Brain microvascular endothelial cell (primary cell): ENCODE measurements around the gene TMEM141.

Experiments
- DNase-seq: peaks from one replicate; pipeline ENCODE4 v3.0.0-alpha.2; 2020
- H3K27ac ChIP-seq: fragments of 250-450 bp; sonication (Bioruptor Pico); 2 replicates; pipeline ENCODE4 v1.5.1; 2020; ENCODE audit warnings: mild to moderate bottlenecking, moderate library complexity
- H3K27me3 ChIP-seq: fragments of 250-450 bp; sonication (Bioruptor Pico); replicated peaks from 2 replicates; pipeline ENCODE4 v1.5.1; 2020; ENCODE audit warnings: mild to moderate bottlenecking
- H3K36me3 ChIP-seq: fragments of 250-450 bp; sonication (Bioruptor Pico); replicated peaks from 2 replicates; pipeline ENCODE4 v1.5.1; 2020; ENCODE audit warnings: mild to moderate bottlenecking
- H3K4me3 ChIP-seq: 2 replicates; pipeline ENCODE4 v1.5.1; 2011; ENCODE audit warnings: low read depth, mild to moderate bottlenecking, control low read depth, low read length, moderate library complexity
- in situ Hi-C: cut with HindIII; loops from 2 replicates; pipeline ENCODE4 v1.10.0; 2017; ENCODE audit warnings: low sequenced_read_pairs, low pct_ligation_motif_present
- TF ChIP-seq, protein P1 (sequence below): IDR thresholded peaks from 2 replicates; pipeline ENCODE4 v1.5.1; 2011; ENCODE audit warnings: low read depth, mild to moderate bottlenecking, moderate library complexity, low read length, control low read depth, inconsistent platforms; ENCODE audit errors: missing control alignments

Gene TMEM141

DNA sequence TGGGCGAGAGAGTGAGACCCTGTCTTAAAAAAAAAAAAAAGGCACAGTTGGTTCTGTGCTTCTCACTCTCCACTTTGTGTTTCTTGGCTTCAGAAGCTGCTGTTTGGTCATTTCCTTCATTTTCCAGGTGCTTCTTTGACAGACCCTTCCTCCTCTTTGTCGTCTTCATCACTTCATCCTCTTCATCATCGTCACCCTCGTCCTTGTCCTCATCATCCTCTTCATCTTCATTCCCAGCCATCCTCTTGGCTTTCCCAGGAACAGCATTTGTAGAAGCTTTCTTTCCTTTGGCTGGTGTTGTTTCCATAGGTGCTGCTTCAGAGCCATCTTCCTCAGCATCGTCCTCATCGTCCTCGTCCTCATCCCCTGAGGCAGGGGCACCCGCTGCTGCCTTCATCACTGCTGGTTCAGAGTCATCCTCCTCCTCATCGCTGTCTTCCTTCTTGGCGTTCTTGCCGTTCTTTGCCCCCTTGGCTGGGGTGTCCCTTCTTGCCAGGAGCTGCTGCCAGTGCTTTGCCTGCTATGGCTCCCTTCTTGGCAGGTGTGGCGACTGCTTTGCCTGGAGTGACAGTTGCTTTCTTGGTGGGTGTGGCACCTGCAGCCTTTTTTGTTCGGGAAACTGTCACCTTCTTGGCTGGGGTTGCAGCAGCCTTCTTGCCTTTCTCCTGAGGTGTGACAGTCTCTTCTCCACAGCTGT, 23.7 kb downstream of the TMEM141 start:
- H3K27me3 ChIP-seq = no peaks in the 10 kb centered on the region
- in situ Hi-C loops = loop anchor here (25.0 kb wide), 1 partner anchor 222 kb away; the partner anchor contains the start of genes ABCA2, FUT7 and NPDC1
- TF ChIP-seq, protein P1, sequence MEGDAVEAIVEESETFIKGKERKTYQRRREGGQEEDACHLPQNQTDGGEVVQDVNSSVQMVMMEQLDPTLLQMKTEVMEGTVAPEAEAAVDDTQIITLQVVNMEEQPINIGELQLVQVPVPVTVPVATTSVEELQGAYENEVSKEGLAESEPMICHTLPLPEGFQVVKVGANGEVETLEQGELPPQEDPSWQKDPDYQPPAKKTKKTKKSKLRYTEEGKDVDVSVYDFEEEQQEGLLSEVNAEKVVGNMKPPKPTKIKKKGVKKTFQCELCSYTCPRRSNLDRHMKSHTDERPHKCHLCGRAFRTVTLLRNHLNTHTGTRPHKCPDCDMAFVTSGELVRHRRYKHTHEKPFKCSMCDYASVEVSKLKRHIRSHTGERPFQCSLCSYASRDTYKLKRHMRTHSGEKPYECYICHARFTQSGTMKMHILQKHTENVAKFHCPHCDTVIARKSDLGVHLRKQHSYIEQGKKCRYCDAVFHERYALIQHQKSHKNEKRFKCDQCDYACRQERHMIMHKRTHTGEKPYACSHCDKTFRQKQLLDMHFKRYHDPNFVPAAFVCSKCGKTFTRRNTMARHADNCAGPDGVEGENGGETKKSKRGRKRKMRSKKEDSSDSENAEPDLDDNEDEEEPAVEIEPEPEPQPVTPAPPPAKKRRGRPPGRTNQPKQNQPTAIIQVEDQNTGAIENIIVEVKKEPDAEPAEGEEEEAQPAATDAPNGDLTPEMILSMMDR = no peak
- no peak overlapping the region for H3K27ac ChIP-seq
- no peak for DNase-seq
- H3K36me3 ChIP-seq = peaks cover 5% of the 10 kb centered on the region
- H3K4me3 ChIP-seq = no peak overlapping the region

DNA sequence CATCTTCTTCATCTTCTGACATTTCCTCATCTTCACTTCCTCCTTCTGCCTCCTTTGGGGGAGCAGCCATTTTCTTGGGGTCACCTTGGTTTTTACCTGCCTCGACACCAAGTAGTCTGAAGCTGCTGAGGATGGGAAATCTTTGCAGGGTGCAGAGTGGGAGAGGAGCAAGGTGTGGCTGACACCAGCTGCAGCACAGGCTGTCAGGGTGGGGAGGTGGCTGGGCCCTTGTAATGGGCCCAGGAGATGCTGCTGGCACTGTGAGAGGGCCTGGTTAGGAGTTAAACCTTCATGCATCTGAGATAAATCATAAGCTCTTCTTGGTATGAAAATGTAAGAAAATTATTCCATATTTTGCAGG, 24.3 kb downstream of the TMEM141 start:
- H3K36me3 ChIP-seq = peaks cover 5% of the 10 kb centered on the region
- in situ Hi-C loops = loop anchor here (25.0 kb wide), 1 partner anchor 222 kb away; the partner anchor contains the start of genes ABCA2, FUT7 and NPDC1
- no peak overlapping the region for H3K4me3 ChIP-seq
- DNase-seq = no peak
- no peaks in the 10 kb centered on the region for H3K27me3 ChIP-seq
- no peak overlapping the region for H3K27ac ChIP-seq
- TF ChIP-seq, protein P1 = no peak

DNA sequence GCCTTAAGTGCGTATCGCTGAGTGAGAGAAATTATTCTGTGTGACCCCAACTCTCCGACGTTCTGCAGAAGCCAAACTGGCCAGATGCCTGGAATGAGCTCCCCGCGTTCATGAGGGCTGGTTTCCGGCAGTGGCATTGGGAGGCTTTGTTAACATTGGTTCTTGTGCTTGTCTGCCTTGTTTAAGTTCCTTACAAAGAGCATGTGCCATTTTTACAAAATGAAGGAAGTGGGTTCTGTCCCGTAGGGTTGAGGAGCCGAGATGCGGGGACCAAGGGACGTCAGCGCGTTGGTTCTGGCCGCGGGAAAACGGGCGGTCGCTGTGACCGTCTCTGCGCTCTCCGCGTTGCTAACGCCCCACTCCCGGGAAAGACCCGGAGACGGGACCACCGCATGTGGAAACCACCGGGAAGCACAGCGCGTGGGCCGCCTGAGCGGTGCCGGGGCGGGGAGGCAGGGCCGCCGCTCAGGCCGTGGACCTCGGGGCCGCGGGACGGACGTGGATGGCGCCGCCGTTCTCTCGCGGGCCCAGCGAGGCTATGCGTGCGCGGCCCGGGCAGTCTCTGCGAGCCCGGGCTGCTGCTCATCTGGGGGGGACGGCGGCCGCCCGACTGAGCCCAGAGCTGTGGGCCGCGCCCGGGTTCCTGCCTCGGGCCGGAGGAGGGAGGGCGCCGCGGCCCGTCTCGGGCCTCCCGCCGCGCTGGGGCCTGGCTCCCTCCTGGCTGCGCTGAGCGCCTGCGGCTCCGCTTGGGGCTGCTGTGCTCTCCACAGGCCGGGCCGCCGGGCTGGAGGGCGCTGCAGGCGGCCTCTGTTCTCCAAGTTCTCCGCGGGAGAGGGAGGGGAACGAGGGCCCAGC, 30.1 kb downstream of the TMEM141 start:
- no peak for DNase-seq
- TF ChIP-seq, protein P1 = no peak
- in situ Hi-C loops = loop anchor here (25.0 kb wide), 1 partner anchor 216 kb away; the partner anchor contains the start of genes ABCA2, FUT7 and NPDC1
- Histone ChIP-seq H3K27ac (peak overlapping the region; percentile 20), H3K27me3 (no peaks in the 10 kb centered on the region), H3K4me3 (peak overlapping the region; percentile 31), H3K36me3 (peaks cover 20% of the 10 kb centered on the region)

DNA sequence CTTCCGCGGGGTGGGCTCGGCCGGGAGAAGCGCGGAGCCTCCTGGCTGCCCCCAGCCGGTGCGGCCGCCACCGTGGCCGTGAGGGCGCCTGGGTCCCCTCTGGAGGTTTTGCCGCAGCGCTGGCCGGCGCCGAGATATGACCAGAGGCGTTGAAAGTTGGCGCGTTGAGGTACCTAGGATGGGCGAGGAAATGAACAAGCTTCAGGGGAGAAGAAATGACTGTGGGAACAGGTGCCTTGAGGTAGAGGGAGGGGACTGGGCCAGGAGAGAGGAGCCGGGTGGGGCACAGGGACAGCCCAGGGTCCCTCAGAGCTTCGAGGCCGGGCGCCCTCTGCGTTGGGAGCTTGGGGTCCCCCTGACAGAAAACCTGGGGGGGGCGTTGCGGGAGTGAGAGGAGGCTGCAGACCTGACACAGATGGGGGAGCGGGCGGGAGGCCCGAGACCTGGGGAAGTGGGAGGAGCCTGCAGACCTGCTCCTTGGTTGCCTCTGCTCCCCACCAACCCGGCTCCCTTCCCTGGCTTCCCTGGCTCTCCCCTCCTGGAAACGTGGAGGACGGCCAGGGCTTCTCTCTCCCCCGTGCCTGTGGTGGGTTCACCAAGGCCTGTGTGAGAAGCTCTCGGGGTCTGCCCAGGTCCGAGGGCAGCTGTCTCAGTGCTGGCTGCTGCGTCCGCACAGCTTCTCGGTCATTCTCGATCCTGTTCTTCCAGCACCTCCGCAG, 30.8 kb downstream of the TMEM141 start:
- Histone ChIP-seq H3K27ac (no peak overlapping the region), H3K27me3 (no peaks in the 10 kb centered on the region), H3K4me3 (no peak overlapping the region), H3K36me3 (peaks cover 25% of the 10 kb centered on the region)
- TF ChIP-seq, protein P1 = no peak
- in situ Hi-C loops = loop anchor here (25.0 kb wide), 1 partner anchor 215 kb away; the partner anchor contains the start of genes ABCA2, FUT7 and NPDC1
- DNase-seq = no peak

DNA sequence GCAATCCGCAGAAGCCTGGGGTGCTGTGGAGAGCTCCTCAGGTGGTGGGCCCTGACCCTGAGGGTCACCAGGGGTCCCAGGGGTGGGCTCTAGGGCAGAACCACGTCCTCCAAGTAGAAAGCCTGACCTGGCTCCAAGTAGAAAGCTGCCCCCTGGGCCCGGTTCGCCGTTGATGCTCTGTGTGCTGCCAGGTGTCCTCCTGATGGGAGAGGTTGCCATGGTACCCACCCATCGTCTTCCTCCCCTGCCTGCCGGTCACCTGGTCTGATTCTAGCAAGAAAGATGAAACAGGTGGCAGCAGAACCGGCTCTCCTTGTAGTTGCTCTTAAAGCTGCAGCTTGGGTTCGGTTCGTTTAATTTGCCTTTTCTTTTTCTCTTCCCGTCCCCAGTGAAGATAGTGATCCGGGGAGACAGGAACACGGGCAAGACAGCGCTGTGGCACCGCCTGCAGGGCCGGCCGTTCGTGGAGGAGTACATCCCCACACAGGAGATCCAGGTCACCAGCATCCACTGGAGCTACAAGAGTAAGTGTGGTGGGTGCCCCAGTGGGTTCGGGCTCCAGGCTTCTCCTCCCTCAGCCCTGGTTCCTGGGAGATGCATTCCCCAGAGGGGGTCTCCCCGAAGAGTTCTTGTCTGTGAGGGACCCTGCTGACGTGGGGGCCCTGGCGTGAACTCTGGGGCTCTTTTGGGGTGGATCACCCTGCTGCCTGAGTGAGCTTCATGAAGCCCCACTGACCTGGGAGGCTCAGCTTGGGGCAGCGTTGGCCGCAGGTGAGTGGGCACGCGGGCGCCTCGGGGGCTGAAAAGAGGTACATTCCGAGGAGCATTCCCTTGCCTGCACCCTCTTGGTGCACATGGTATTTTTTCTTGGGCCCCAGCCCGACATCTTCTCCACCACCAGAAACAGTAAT, 32.2 kb downstream of the TMEM141 start:
- TF ChIP-seq, protein P1 = no peak
- Histone ChIP-seq H3K4me3 (no peak overlapping the region), H3K36me3 (peaks cover 36% of the 10 kb centered on the region), H3K27me3 (no peaks in the 10 kb centered on the region), H3K27ac (no peak overlapping the region)
- no peak for DNase-seq
- in situ Hi-C loops = loop anchor here (25.0 kb wide), 1 partner anchor 214 kb away; the partner anchor contains the start of genes ABCA2, FUT7 and NPDC1
